GM19328 (cell line): ENCODE data around the gene EPHA8.

Source experiments
- ATAC-seq: cut with Tn5 transposase; IDR thresholded peaks from one replicate; pipeline ENCODE4 v1.9.1; 2021; ENCODE audit warnings: mild to moderate bottlenecking, moderate library complexity; ENCODE audit not compliant: unreplicated experiment

EPHA8 gene

DNA sequence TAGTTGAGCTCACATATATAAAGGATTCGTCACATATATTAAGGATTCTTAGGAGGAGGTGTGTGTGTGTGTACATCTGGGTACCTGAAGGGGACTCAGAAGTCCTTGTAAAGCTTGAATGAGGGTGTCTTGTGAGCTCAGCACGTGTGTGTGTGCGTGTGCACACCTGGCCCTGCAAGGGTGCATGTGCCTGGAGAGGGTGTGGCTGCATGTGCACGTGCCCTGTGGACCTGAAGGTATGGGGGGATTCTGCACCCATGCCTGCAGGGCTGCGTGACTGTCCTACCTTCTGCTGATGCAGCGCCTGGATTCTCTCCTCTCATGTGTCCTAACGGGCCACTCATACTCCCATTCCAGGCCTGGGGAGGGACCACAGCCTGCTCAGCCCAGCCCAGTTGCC lies 24.0 kb downstream of the EPHA8 start:
- ATAC-seq = no peak

DNA sequence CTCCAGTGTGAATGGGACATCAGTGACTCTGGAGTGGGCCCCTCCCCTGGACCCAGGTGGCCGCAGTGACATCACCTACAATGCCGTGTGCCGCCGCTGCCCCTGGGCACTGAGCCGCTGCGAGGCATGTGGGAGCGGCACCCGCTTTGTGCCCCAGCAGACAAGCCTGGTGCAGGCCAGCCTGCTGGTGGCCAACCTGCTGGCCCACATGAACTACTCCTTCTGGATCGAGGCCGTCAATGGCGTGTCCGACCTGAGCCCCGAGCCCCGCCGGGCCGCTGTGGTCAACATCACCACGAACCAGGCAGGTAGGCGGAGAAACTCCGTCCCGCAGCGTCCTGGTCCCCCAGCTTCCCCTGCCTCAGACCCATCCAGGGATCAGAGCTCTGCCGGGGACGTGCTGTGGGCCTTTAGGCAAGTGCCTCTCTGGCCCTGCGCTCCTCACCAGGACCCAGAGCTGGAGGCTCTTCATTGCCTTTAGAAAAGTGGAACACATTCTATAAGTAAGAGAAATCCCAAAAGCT lies 25.7 kb downstream of the EPHA8 start:
- no peak for ATAC-seq

DNA sequence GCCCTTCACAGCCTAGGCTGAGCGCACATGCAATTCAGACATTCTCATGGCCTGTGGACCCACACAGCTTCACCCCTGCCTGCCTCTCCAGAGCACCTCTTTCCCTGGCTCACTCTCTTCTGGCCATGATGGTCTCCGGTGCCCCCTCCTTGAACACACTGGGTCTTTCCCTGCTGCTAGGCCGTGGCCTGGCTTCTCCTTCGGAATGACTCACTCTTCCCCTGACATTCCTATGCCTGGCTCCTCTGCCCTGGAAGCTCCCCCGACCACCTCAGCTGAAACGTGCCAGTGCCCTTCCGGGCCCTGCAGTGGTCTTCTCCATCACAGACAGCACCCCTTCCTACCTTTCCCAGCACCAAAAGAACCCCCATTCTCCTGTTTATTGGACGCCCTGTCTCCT lies 28.3 kb downstream of the EPHA8 start:
- no peak for ATAC-seq

DNA sequence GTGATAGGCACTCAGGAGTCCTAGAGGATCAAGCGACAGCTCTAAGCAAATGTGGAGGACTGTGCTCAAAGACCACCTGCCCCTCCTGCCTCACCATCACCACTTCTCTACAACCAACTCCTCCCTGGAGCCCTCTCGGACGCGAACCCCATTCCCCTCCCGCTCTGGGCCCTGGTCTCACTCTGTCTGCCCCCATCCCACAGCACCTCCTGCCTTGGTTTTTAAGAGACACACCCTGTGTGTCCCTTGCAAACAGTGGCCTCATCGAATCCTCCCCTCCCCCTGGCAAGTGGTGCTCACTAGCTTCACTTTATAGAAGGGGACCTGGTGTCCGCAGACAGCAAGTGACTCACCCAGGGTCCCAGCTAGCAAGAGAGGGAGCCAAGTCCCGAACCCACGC lies 28.8 kb downstream of the EPHA8 start:
- ATAC-seq = no peak

DNA sequence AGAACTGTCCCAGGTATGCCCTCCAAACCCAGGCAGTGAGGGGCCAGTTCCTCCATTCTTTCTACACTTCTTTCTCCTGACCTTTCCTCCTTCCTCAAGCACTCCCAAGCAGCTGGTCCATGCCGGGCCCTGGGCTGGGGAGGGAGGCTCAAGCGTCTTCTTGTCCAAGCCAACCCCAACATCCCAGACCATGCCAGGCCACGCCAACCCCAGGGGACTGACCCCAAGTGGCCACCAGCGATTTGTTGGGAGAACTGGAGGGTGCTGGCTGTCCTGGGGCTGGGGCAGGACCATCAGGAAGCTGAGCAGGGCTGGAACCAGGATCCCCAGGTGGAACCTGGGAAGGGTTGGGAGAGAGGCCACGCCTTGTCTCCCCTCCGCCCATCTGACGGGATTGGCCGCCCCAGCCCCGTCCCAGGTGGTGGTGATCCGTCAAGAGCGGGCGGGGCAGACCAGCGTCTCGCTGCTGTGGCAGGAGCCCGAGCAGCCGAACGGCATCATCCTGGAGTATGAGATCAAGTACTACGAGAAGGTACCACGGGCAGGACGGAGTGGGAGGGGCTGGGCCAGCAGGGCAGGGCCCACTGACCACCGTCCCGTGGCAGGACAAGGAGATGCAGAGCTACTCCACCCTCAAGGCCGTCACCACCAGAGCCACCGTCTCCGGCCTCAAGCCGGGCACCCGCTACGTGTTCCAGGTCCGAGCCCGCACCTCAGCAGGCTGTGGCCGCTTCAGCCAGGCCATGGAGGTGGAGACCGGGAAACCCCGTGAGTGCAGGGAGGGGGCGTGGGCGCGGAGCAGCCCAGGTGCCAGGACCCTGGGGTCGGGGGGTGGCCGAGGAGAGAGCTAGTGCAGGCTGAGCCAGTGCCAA lies 29.9 kb downstream of the EPHA8 start:
- no peak for ATAC-seq

DNA sequence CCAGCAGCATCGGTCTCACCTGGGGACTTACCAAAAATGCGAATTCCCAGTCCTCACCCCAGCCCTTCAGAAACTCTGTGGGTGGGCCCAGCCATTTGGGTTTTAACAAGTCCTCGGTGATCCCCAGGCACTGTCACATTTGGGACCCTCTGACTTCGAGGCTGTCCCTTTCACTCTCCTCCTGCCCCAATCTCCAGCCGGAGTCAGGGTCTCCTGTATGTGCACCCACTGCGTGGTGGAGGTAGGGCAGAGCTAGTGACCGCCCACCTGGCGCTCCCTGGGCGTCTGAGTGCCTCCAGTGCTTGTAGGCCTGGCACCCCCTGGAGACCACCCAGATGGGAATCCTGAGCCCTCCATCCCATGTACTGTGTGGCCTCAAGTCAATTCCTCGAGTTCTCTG lies 31.1 kb downstream of the EPHA8 start:
- ATAC-seq = no peak

DNA sequence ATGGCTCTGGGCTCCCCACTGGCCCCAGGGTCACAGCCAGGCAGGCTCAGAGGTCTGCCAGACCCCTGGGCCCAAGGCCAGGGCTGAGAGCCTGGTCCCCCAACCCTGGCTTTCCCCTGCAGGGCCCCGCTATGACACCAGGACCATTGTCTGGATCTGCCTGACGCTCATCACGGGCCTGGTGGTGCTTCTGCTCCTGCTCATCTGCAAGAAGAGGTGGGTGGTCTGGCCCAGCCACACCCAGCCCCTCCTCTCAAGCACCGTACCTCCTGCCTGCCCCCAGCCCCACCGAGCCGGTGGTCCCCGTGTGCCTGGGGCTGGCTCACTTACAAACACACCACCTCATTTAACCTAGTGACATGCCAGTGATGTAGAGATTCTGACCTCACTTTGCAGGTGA lies 31.8 kb downstream of the EPHA8 start:
- ATAC-seq = no peak

DNA sequence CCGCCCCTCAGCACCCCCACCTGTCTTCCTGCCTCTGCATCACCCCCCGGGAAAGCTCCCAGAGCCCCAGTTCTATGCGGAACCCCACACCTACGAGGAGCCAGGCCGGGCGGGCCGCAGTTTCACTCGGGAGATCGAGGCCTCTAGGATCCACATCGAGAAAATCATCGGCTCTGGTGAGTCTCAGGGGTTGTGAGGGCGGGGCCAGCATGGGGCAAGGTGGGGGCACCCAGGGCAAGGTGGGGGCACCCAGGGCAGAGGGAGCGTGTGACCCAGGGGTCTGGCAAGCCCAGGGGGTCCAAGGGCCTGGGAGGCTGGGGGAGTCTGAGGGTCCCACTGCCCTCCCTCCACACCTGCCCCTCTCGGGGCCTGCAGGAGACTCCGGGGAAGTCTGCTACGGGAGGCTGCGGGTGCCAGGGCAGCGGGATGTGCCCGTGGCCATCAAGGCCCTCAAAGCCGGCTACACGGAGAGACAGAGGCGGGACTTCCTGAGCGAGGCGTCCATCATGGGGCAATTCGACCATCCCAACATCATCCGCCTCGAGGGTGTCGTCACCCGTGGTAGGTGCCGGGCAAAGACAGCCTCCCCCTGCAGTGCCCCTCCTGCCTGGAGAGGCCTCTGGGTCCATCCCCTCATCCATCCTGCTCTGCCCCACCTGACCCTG lies 34.1 kb downstream of the EPHA8 start:
- ATAC-seq = no peak

DNA sequence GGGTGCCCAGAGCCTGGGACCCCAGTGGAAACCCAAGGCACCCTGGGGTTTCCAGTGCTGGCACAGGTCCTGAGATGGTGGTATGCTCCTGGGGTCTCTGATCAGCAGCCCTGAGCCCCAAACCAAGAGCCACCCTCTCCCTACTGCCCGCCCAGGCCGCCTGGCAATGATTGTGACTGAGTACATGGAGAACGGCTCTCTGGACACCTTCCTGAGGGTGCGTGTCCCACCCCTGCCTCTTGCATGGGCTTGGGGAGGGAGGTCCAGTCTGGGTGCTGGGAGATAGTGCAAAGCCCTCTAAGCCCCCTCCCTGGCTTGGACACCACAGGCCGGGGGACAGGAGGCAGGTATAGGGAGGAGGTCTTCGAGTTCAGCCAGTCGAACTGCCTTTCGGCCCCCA lies 34.7 kb downstream of the EPHA8 start:
- no peak for ATAC-seq

DNA sequence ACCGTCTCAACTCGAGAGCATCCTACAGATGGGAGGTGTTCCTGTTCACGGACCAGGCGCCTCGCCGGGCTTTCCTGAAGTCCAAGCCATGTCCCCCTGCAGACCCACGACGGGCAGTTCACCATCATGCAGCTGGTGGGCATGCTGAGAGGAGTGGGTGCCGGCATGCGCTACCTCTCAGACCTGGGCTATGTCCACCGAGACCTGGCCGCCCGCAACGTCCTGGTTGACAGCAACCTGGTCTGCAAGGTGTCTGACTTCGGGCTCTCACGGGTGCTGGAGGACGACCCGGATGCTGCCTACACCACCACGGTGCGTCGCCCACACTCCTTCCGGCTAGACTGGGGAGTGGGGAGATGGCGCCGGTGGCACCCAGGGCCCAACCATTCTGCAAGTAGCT lies 35.4 kb downstream of the EPHA8 start:
- no peak for ATAC-seq

DNA sequence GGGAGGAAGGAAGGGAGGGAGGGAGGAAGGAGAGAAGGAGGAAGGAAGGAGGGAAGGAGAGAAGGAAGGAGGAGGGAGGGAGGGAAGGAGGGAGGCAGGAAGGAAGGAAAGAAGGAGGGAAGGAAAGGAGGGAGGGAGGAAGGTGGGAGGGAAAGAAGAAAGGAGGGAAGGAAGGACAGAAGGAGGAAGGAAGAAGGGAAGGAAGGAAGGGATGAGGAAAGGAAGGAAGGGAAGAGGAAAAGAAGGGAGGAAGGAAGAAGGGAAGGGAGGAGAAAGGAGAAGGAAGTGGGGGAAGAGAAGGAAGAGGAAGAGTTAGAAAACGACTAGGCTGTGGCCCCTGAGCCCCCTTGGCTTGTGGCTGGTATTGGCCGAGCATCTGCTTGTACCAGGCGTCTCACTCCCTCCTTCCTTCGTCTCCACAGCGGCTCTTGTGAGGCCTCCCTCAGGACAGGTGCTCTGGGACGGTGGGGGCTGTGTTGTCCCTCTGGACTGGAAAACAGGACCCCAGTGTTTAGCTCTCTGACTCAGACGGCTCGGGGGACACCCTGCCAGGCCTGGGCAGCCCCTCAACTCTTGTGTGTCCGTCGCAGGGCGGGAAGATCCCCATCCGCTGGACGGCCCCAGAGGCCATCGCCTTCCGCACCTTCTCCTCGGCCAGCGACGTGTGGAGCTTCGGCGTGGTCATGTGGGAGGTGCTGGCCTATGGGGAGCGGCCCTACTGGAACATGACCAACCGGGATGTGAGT lies 37.0 kb downstream of the EPHA8 start:
- ATAC-seq = no peak

DNA sequence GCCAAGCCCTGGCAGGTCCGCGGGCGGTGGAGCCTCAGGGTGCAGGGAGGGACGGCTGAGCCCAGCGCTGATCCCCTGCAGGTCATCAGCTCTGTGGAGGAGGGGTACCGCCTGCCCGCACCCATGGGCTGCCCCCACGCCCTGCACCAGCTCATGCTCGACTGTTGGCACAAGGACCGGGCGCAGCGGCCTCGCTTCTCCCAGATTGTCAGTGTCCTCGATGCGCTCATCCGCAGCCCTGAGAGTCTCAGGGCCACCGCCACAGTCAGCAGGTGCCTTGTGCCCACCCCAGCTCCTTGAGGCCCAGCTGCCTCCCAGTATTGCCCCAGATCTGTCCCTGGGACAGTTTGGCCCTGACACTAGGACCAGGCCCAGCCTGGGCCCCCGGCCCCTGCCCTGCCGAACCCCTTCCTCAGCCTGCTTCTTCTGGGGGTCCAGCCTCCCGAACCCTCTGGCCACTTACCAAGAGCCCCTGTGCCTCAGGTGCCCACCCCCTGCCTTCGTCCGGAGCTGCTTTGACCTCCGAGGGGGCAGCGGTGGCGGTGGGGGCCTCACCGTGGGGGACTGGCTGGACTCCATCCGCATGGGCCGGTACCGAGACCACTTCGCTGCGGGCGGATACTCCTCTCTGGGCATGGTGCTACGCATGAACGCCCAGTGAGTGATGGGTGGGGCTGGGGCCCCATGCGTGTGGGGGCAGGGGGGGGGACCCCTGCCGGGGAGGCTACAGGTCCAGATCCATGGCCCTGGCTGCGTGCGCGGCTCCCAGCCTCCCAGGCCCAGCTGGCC lies 37.7 kb downstream of the EPHA8 start:
- no peak for ATAC-seq

DNA sequence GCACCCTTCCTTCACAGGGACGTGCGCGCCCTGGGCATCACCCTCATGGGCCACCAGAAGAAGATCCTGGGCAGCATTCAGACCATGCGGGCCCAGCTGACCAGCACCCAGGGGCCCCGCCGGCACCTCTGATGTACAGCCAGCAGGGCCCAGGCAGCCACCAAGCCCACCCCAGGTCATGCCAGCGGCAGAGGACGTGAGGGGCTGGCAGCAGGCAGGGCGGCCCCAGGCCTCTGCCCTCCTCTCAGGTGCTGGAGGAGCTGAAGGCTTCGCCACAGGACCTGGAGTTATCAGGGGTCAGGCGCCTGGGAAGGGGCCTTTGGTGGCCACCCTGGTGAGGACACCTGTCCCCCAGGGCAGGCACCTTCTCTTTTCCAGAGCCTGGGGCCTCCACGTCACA lies 38.3 kb downstream of the EPHA8 start:
- no peak for ATAC-seq

DNA sequence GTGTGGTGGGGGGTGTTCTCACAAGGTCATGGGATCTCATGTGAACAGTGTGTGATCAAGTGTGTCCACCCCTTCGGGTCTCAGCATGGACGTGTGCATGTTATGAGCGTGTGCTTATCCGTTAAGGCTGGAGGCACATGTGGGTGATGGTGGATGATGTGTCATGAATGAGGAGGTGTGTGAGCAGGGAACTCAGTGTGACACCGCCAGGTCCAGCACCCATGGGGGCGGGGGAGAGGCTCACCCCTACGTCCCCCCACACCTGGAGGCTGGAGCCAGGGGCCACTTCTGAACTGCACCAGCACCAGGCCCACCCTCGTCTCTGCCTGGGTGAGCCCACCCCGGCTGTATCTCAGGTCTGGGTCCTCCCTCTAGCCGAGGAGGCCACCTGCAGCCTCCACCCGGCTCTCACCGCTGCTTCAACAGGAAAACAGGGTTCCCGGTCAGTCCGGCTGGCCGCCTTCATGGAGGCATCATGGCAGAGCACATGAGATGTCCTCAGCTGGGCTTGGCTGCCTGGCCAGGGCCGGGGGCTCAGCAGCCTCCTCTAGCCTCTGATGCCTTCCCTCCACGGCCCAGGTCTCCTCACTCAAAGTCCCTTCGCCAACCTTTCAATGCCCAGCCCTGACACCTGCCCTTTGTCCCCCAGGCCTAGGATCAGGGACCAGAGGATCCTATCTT lies 38.9 kb downstream of the EPHA8 start:
- ATAC-seq = no peak

DNA sequence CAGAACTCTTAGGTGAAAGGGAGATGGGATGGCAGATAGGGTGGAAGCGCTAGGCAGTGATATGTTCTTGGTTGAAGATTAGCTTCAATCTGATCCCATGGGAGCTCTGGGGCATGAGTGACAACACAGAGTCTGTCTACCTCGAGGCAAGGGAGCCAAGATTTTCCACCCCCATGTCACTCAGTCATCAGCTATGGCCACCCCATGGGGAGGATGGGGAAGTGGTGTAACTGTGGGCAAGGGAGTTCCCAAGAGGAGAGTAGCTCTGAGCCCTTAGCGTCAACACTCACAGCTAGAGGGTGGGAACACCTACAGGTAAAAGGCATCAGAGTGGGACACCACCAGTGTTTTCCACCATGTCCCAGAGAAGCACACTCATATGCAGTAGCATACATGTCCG lies 42.9 kb downstream of the EPHA8 start:
- ATAC-seq = no peak

DNA sequence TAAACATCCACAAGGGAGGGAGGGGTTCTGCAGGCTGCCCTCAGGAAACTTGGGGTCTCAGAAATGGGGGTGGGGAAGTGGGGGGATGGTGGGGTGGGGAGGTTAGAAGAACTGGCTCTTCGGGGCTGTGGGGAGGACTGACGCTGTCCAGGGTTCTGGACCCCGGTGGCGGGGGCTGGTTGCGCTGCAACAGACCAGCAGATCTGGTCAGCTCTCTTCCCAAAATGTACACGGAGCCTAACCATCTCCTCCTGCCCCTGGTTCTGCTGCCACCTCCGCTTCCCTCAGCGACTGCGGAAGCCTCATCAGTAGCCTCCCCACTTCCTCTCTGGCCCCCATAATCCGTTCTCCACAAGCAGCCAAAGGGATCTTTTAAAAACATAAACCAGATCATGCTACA lies 43.9 kb downstream of the EPHA8 start:
- ATAC-seq = no peak

DNA sequence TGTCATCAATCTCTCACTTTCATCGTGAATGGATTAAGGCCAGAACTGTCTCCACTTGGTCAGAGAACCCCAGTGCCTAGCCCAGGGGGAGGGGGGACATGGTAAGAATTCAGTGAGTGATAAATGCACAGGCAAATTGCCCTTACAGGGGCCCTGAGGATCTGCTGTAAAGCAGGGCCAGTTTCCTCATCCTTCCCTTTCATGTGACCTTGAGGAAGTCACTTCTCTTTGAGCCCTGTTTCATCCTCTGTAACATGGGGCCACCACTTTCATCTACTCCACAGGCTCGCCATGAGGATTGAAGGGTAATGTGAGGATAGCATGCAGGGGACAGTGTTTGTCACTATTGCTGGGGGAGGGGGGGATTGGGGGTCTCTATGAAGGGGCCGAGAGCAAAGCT lies 45.1 kb downstream of the EPHA8 start:
- ATAC-seq = no peak

DNA sequence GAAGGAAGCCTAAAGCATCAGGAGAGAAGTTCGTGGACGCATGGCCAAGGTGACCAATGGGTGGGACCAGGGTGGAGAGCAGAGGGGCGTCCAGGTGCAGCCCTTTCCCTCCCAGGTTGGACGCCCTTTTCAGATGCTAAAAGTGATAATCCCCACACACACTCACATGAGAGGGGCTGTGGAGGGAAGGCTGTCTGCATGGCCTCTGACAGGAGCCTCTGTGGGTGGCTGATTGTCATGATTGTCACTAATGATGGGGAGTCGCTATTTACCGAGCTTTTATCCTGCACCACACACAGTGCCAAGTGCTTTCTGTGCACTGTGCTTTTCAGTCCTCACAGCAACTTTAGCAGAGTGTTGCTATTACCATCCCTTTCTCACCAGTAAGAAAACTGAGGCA lies 46.0 kb downstream of the EPHA8 start:
- ATAC-seq = no peak

DNA sequence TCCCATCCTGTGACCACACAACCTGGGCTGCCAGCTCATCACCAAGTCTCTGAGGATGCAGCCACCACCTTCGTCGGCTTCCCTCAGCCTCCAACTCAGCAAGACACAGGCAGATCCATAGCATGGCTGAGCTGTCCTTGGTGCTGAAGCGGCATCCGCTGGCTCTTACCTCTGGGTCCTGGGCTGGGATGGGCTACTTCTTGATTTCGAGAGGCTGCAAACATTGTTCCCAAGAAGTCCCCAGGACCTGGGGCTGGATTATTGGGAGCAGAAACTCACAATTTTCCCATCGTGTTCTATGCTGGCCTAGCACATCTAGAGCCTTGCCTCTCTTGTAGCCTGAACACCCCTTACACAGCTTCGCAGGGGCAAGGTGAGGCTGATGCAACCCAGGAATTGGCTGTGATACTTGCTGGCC lies 48.2 kb downstream of the EPHA8 start:
- no peak for ATAC-seq
